K562 (cell line): Measurements from ENCODE around the gene RBM15. TPM values are rescaled to one million over a fixed set of nuclear protein-coding genes. Genes with fewer than 3 reads are reported as not detected.

Source experiments
- ATAC-seq: fragments of 200-7000 bp; cut with Tn5 transposase; 3 replicates; pipeline ENCODE4 v1.9.1; 2020; ENCODE audit warnings: moderate library complexity
- BruUV-seq: library from RNA; stranded (reverse); fragments of 400-500 nt; replicated peaks from 2 replicates; lab custom pipeline; 2021; lab: Mats Ljungman, UMichigan
- CTCF ChIA-PET: fragments of 300-600 bp; formaldehyde crosslinking; extraction: SDS; loops from one replicate; lab custom pipeline; 2021; ENCODE audit warnings: low intra/inter-chr PET ratio; lab: Yijun Ruan, JAX
- POLR2A ChIA-PET: fragments of 300-600, 350-650 bp; sonication (Branson Sonifier 250); formaldehyde crosslinking; extraction: SDS; loops from one replicate; lab custom pipeline; 2021; ENCODE audit warnings: antibody characterized with exemption, inconsistent platforms; lab: Yijun Ruan, JAX
- DNase-seq, 4 experiments: peaks; one replicate each; pipeline versions ENCODE4 v3.0.0 to v3.0.0-alpha.2; 2011 to 2018; ENCODE audit warnings: low spot score in 3 of 4, mixed read lengths in 3 of 4; ENCODE audit errors: extremely low read depth in 1 of 4
- FAIRE-seq: peaks from 2 replicates; lab custom pipeline; 2011; peaks lifted over from hg19 to GRCh38; lab: Jason Lieb, UNC
- H2AFZ ChIP-seq: 2 replicates; pipeline ENCODE4 v1.6.0; 2011; ENCODE audit warnings: low read depth, low read length, control low read depth, inconsistent platforms
- H3K27ac ChIP-seq: fragments of 200-600 bp; 3 replicates; pipeline ENCODE4 v1.8.0; 2011; ENCODE audit warnings: low read depth, mild to moderate bottlenecking, control low read depth, inconsistent platforms, low read length, moderate library complexity, mixed read lengths; ENCODE audit errors: extremely low read depth
- H3K27me3 ChIP-seq, 2 experiments: fragments of 300-600 bp in 1 of 2; 2 replicates in 1 of 2; 3 replicates in 1 of 2; pipeline versions ENCODE4 v1.6.0 to v1.8.0; 2011; ENCODE audit warnings: inconsistent platforms in 2 of 2, low read length in 2 of 2, mild to moderate bottlenecking in 1 of 2, mixed read lengths in 1 of 2, moderate library complexity in 1 of 2; ENCODE audit not compliant: control insufficient read depth in 2 of 2, insufficient read depth in 2 of 2
- H3K36me3 ChIP-seq: fragments of 300-600 bp; 3 replicates; pipeline ENCODE4 v1.8.0; 2011; ENCODE audit warnings: mild to moderate bottlenecking, low read length, inconsistent platforms; ENCODE audit not compliant: control insufficient read depth, insufficient read depth
- H3K4me1 ChIP-seq, 2 experiments: fragments of 200-600 bp in 1 of 2; replicated peaks in 1 of 2; 2 replicates in 1 of 2; 3 replicates in 1 of 2; pipeline versions ENCODE4 v1.5.1 to v1.8.0; 2011; ENCODE audit warnings: inconsistent platforms in 2 of 2, low read length in 2 of 2, mild to moderate bottlenecking in 1 of 2, mixed read lengths in 1 of 2, moderate library complexity in 1 of 2; ENCODE audit not compliant: control insufficient read depth in 2 of 2, insufficient read depth in 2 of 2
- H3K4me2 ChIP-seq: 2 replicates; pipeline ENCODE4 v1.6.1; 2011; ENCODE audit warnings: low read length, control low read depth, inconsistent platforms, mixed read lengths; ENCODE audit not compliant: insufficient read depth
- H3K4me3 ChIP-seq: fragments of 200-600 bp; sonication (generic), shearing (Covaris generic); 2 replicates; pipeline ENCODE4 v1.5.1; 2016; ENCODE audit warnings: control low read depth, inconsistent platforms
- H3K79me2 ChIP-seq: fragments of 200-600 bp; 3 replicates; pipeline ENCODE4 v1.8.0; 2011; ENCODE audit warnings: low read length, inconsistent platforms; ENCODE audit not compliant: control insufficient read depth, insufficient read depth
- H3K9ac ChIP-seq, 2 experiments: 2 replicates each; pipeline versions ENCODE4 v1.6.0 to v1.6.1; 2011; ENCODE audit warnings: low read depth in 2 of 2, low read length in 2 of 2, control low read depth in 1 of 2, inconsistent platforms in 1 of 2, mild to moderate bottlenecking in 1 of 2, mixed read lengths in 1 of 2; ENCODE audit not compliant: insufficient read depth in 1 of 2
- H3K9me1 ChIP-seq: one replicate; pipeline ENCODE4 v1.6.0; 2011; ENCODE audit warnings: inconsistent platforms, mild to moderate bottlenecking, low read length, moderate library complexity; ENCODE audit not compliant: control insufficient read depth, insufficient read depth
- H3K9me3 ChIP-seq: replicated peaks from 2 replicates; pipeline ENCODE4 v1.5.1; 2011; ENCODE audit warnings: low read depth, low read length, inconsistent platforms; ENCODE audit not compliant: control insufficient read depth, insufficient read depth
- H4K20me1 ChIP-seq: replicated peaks from 2 replicates; pipeline ENCODE4 v1.6.1; 2011; ENCODE audit warnings: low read length, inconsistent platforms, mixed read lengths; ENCODE audit not compliant: control insufficient read depth, insufficient read depth
- DACH1 ChIP-seq: fragments of 450-650 bp; IDR thresholded peaks from 2 replicates; pipeline ENCODE4 v1.6.1; 2018; ENCODE audit not compliant: partially characterized antibody
- MCM7 ChIP-seq, 2 experiments: fragments of 450-650 bp; IDR thresholded peaks; 2 replicates each; pipeline ENCODE4 v1.6.1; 2016 to 2018
- PKNOX1 ChIP-seq: fragments of 450-650 bp; IDR thresholded peaks from 2 replicates; pipeline ENCODE4 v1.6.1; 2016
- SMC3 ChIP-seq: conservative IDR thresholded peaks from 2 replicates; pipeline ENCODE4 v1.6.1; 2011; ENCODE audit warnings: low read depth, low read length, improper control_type of control experiment; ENCODE audit not compliant: insufficient read depth
- XRCC4 ChIP-seq: IDR thresholded peaks from one replicate; pipeline ENCODE4 v1.6.1; 2011; ENCODE audit not compliant: insufficient read depth, insufficient read length; ENCODE audit errors: extremely low read depth
- ZNF561 ChIP-seq: fragments of 450-650 bp; formaldehyde crosslinking; conservative IDR thresholded peaks from 2 replicates; pipeline ENCODE4 v1.4.0; 2020; ENCODE audit warnings: mild to moderate bottlenecking, moderate library complexity
- WGBS: fragments of 100-300 bp; shearing (Covaris generic); methylation state at CpG from one replicate; pipeline ENCODE4 v1.1.6; 2016; ENCODE audit warnings: low coverage, mixed read lengths; ENCODE audit not compliant: insufficient coverage; ENCODE audit errors: missing lambda C conversion rate; 5-methylcytosine and 5-hydroxymethylcytosine counted together
- in situ Hi-C: fragments of 300-500 bp; cut with MboI; formaldehyde crosslinking; loops from 4 replicates; pipeline ENCODE4 v1.15.0; 2018; ENCODE audit warnings: inconsistent platforms, mixed read lengths
- intact Hi-C: fragments of 100-400 bp; cut with micrococcal nuclease; formaldehyde crosslinking; loops from 2 replicates; pipeline ENCODE4 v1.14.2; 2022
- polyA plus RNA-seq, 8 experiments: library from polyadenylated mRNA; depleted of rRNA in 4 of 8; stranded (reverse) in 5 of 8; unstranded in 3 of 8; fragments of >200 nt; fragmentation: Nextera tagmentation in 2 of 8; fragmentation: Illumina TruSeq in 1 of 8; extraction: Ambion mirVana in 2 of 8; extraction: Trizol in 1 of 8; gene quantifications; 2 replicates each; pipeline versions ENCODE4 v1.2.1 to v1.2.3, GENCODE V29; 2011 to 2014; ENCODE audit warnings: inconsistent platforms in 1 of 8, missing spikeins in 1 of 8
- total RNA-seq, 7 experiments: library from RNA; depleted of rRNA in 6 of 7; stranded (reverse); fragments of >200 nt in 6 of 7; fragmentation: Illumina TruSeq in 2 of 7; extraction: Trizol in 2 of 7; gene quantifications; 2 replicates each; pipeline versions ENCODE4 v1.2.1 to v1.2.3, GENCODE V29; 2011 to 2021; ENCODE audit warnings: low replicate concordance in 1 of 7

The RBM15 gene
- total and polyA plus RNA-seq, 9 of the 15 experiments (the other 6 are each of a cell fraction or from before 2014, with no cell fraction given), result 2.4 to 63.4 (median 28.2) TPM

GRCh38 chr1:110385369-110385768 lies 46.2 kb downstream of the RBM15 start:
- H3K4me3 ChIP-seq, result no peak overlapping the region
- no peaks in the 10 kb centered on the region for H3K79me2 ChIP-seq
- H3K9me1 ChIP-seq, result no peaks in the 10 kb centered on the region
- no TSS peak for BruUV-seq
- H2AFZ ChIP-seq, result no peak overlapping the region
- H3K27me3 ChIP-seq, result no peaks in the 10 kb centered on the region
- H4K20me1 ChIP-seq, result no peaks in the 10 kb centered on the region
- WGBS, result 94% methylated on average over 1 of the region's 1 CpG
- intact Hi-C loops, result no loop called here
- in situ Hi-C loops, result no loop called here
- no peak for FAIRE-seq
- no peaks in the 10 kb centered on the region for H3K9me3 ChIP-seq
- ChIA-PET POLR2A (interaction anchor here (0.9 to 1.3 kb wide), 5 partner anchors 8 to 37 kb away, joined by 3 to 4 read pairs (median 3); no protein-coding TSS in a partner anchor), CTCF (no interaction called here)
- DNase-seq, result no peak
- no peak for ATAC-seq
- H3K36me3 ChIP-seq, result peaks cover 33% of the 10 kb centered on the region
- H3K27ac ChIP-seq, result no peak overlapping the region
- no peak for TF ChIP-seq DACH1
- TF ChIP-seq XRCC4, result no peak
- TF ChIP-seq MCM7 (IDR thresholded peaks at IDR 0.05), result no peak
- TF ChIP-seq SMC3, result no peak
- TF ChIP-seq ZNF561, result no peak
- TF ChIP-seq PKNOX1, result peak; percentile 57
- H3K9ac ChIP-seq, result no peak overlapping the region
- H3K4me2 ChIP-seq, result no peak overlapping the region
- no peaks in the 10 kb centered on the region for H3K4me1 ChIP-seq
